Keratinocyte (primary cell): ENCODE data around the gene DGKE. TPM values are rescaled to one million over a fixed set of nuclear protein-coding genes. Genes with fewer than 3 reads are reported as not detected.

Experiments used
- DNase-seq: peaks from one replicate; pipeline ENCODE4 v3.0.0-alpha.2; 2011; ENCODE audit warnings: low read depth, missing footprints, low spot score
- FAIRE-seq: peaks from 2 replicates; lab custom pipeline; 2011; peaks lifted over from hg19 to GRCh38; lab: Jason Lieb, UNC
- H2AFZ ChIP-seq: 2 replicates; pipeline ENCODE4 v1.6.0; 2012; ENCODE audit warnings: low read length, control low read depth, inconsistent platforms; ENCODE audit not compliant: control insufficient read depth
- H3K27ac ChIP-seq: 2 replicates; pipeline ENCODE4 v1.5.1; 2011; ENCODE audit warnings: low read length; ENCODE audit not compliant: control insufficient read depth, insufficient read depth
- H3K27me3 ChIP-seq: 3 replicates; pipeline ENCODE4 v1.6.0; 2011; ENCODE audit warnings: low read length; ENCODE audit not compliant: control insufficient read depth, insufficient read depth; ENCODE audit errors: extremely low read depth
- H3K36me3 ChIP-seq, 2 experiments: 2 replicates in 1 of 2; 3 replicates in 1 of 2; pipeline ENCODE4 v1.5.1; 2011; ENCODE audit warnings: low read length in 2 of 2, mild to moderate bottlenecking in 1 of 2; ENCODE audit not compliant: control insufficient read depth in 2 of 2, insufficient read depth in 2 of 2; ENCODE audit errors: extremely low read depth in 1 of 2
- H3K4me1 ChIP-seq: 3 replicates; pipeline ENCODE4 v1.5.1; 2011; ENCODE audit warnings: low read length; ENCODE audit not compliant: control insufficient read depth, insufficient read depth; ENCODE audit errors: extremely low read depth
- H3K4me2 ChIP-seq: 3 replicates; pipeline ENCODE4 v1.6.0; 2011; ENCODE audit warnings: low read depth, low read length; ENCODE audit not compliant: control insufficient read depth, insufficient read depth; ENCODE audit errors: extremely low read depth
- H3K4me3 ChIP-seq, 3 experiments: fragments of 200-600 bp in 1 of 3; sonication (generic) in 1 of 3; 2 replicates in 2 of 3; 3 replicates in 1 of 3; pipeline ENCODE4 v1.5.1; 2011 to 2016; ENCODE audit warnings: low read length in 3 of 3, mild to moderate bottlenecking in 3 of 3, control low read depth in 2 of 3, inconsistent platforms in 1 of 3, low read depth in 1 of 3, mixed read lengths in 1 of 3, mixed run types in 1 of 3, moderate library complexity in 1 of 3; ENCODE audit not compliant: control insufficient read depth in 2 of 3, insufficient read depth in 2 of 3; ENCODE audit errors: extremely low read depth in 1 of 3
- H3K79me2 ChIP-seq: 2 replicates; pipeline ENCODE4 v1.6.0; 2012; ENCODE audit warnings: low read length; ENCODE audit not compliant: control insufficient read depth, insufficient read depth
- H3K9ac ChIP-seq: 3 replicates; pipeline ENCODE4 v1.6.0; 2011; ENCODE audit warnings: low read length; ENCODE audit not compliant: control insufficient read depth, insufficient read depth; ENCODE audit errors: extremely low read depth
- H3K9me1 ChIP-seq: 3 replicates; pipeline ENCODE4 v1.6.0; 2011; ENCODE audit warnings: low read length; ENCODE audit not compliant: control insufficient read depth, insufficient read depth; ENCODE audit errors: extremely low read depth
- H3K9me3 ChIP-seq: 2 replicates; pipeline ENCODE4 v1.5.1; 2012; ENCODE audit warnings: low read depth, low read length; ENCODE audit not compliant: control insufficient read depth
- H4K20me1 ChIP-seq: 3 replicates; pipeline ENCODE4 v1.6.0; 2011; ENCODE audit warnings: low read length; ENCODE audit not compliant: control insufficient read depth, insufficient read depth; ENCODE audit errors: extremely low read depth
- EZH2 ChIP-seq: IDR thresholded peaks from one replicate; pipeline ENCODE4 v1.6.1; 2012; ENCODE audit warnings: inconsistent platforms, mild to moderate bottlenecking, low read length, moderate library complexity
- dilution Hi-C: fragments of 300-500 bp; cut with MboI; formaldehyde crosslinking; loops from one replicate; pipeline ENCODE4 v1.7.0; 2020; ENCODE audit warnings: low sequenced_read_pairs; ENCODE audit not compliant: extremely low pct_ligation_motif_present
- polyA plus RNA-seq, 5 experiments: library from polyadenylated mRNA; depleted of rRNA in 3 of 5; stranded (reverse) in 3 of 5; stranded (forward) in 1 of 5; unstranded in 1 of 5; fragments of >200 nt; gene quantifications; 1 replicate in 1 of 5; 2 replicates in 3 of 5; 3 replicates in 1 of 5; pipeline versions ENCODE4 v1.2.1 to v1.2.3, GENCODE V29; 2011 to 2012; ENCODE audit warnings: missing spikeins in 2 of 5, low read depth in 1 of 5, low replicate concordance in 1 of 5
- TF ChIP-seq, protein P1 (sequence below), 3 experiments: IDR thresholded peaks in 1 of 3; conservative IDR thresholded peaks in 1 of 3; optimal IDR thresholded peaks in 1 of 3; 2 replicates in 2 of 3; 3 replicates in 1 of 3; pipeline versions ENCODE3 to v1.5.1; 2011; ENCODE audit warnings: low read length in 3 of 3, mild to moderate bottlenecking in 3 of 3, moderate library complexity in 2 of 3, control low read depth in 1 of 3, inconsistent platforms in 1 of 3; ENCODE audit not compliant: insufficient read depth in 2 of 3; ENCODE audit errors: extremely low read depth in 1 of 3

The DGKE gene
- polyA plus RNA-seq, 1 donor (not counting 4 experiments of a cell fraction or from before 2014, with no cell fraction given): 4.7 TPM

DNA sequence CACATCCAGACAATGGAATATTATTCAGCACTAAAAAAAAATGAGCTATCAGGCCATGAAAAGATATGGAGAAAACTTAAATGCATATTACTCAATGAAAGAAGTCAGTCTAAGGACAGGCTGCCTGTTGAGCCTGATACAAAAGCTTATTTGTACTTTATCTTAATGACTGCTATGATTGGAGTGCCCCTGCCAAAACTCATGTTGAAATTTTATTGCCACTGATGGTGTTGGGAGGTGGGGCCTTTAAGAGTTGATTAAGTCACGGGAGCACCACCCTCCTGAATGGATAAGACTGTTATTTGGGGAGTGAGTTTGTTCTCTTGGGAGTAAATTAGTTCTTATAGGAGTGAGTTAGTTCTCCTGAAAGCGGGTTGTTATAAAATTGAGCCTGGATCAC lies 10.1 kb upstream of the DGKE start:
- Histone ChIP-seq H3K36me3 (no peaks in the 10 kb centered on the region), H3K79me2 (no peaks in the 10 kb centered on the region), H3K4me3 (no peak overlapping the region), H3K27me3 (no peaks in the 10 kb centered on the region), H3K4me1 (peaks cover 3% of the 10 kb centered on the region), H2AFZ (no peak overlapping the region), H3K27ac (no peak overlapping the region), H4K20me1 (no peaks in the 10 kb centered on the region), H3K9me1 (no peaks in the 10 kb centered on the region), H3K4me2 (no peak overlapping the region), H3K9me3 (no peaks in the 10 kb centered on the region), H3K9ac (no peak overlapping the region)
- dilution Hi-C loops: no loop called here
- no peak for DNase-seq
- FAIRE-seq: no peak
- TF ChIP-seq EZH2: no peak
- TF ChIP-seq, protein P1, sequence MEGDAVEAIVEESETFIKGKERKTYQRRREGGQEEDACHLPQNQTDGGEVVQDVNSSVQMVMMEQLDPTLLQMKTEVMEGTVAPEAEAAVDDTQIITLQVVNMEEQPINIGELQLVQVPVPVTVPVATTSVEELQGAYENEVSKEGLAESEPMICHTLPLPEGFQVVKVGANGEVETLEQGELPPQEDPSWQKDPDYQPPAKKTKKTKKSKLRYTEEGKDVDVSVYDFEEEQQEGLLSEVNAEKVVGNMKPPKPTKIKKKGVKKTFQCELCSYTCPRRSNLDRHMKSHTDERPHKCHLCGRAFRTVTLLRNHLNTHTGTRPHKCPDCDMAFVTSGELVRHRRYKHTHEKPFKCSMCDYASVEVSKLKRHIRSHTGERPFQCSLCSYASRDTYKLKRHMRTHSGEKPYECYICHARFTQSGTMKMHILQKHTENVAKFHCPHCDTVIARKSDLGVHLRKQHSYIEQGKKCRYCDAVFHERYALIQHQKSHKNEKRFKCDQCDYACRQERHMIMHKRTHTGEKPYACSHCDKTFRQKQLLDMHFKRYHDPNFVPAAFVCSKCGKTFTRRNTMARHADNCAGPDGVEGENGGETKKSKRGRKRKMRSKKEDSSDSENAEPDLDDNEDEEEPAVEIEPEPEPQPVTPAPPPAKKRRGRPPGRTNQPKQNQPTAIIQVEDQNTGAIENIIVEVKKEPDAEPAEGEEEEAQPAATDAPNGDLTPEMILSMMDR (optimal IDR thresholded peaks at IDR 0.05 in 1 of 3, IDR thresholded peaks at IDR 0.05 in 1 of 3, conservative IDR thresholded peaks at IDR 0.05 in 1 of 3; ENCODE audit: extremely low read depth in 1 of 3, insufficient read depth in 2 of 3, low read length in 3 of 3): no peak

DNA sequence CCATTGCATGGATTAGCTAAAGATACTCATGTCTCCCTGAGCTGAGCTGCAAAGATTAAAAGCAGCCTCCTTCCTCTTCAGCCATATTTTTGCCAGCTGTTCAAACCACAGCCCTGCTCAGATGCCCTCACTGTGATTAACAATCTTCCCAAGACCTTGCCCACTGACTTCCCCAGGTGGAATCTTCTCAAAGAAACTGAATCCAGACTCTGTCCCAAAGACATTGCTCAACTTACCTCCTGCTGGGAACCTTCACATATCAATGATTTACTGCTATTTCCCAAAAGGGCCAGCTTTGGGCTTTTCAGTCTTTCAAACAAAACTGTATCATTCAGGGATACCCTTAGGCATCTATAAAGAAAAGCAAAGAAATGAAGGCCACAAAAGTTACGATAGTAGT lies 9.4 kb upstream of the DGKE start:
- Histone ChIP-seq H2AFZ (no peak overlapping the region), H4K20me1 (no peaks in the 10 kb centered on the region), H3K4me2 (no peak overlapping the region), H3K36me3 (peaks cover 0 to 4% of the 10 kb centered on the region in 2 experiments), H3K27ac (no peak overlapping the region), H3K27me3 (no peaks in the 10 kb centered on the region), H3K4me3 (no peak overlapping the region), H3K4me1 (peaks cover 1% of the 10 kb centered on the region), H3K9me1 (no peaks in the 10 kb centered on the region), H3K9me3 (no peaks in the 10 kb centered on the region), H3K79me2 (no peaks in the 10 kb centered on the region), H3K9ac (no peak overlapping the region)
- dilution Hi-C loops: no loop called here
- DNase-seq (no peak), FAIRE-seq (no peak)
- TF ChIP-seq, protein P1 (optimal IDR thresholded peaks at IDR 0.05 in 1 of 3, IDR thresholded peaks at IDR 0.05 in 1 of 3, conservative IDR thresholded peaks at IDR 0.05 in 1 of 3; ENCODE audit: extremely low read depth in 1 of 3, insufficient read depth in 2 of 3, low read length in 3 of 3): no peak
- no peak for TF ChIP-seq EZH2
